GM21825 (cell line): ENCODE results near the gene NRAP.
A peak's percentile ranks its signal among the peaks of the same experiment; 100 is the strongest.
"Not testable (repeated sequence)": the region's sequence is repeated elsewhere in the genome, so short reads cannot be mapped to it uniquely, and the experiment has no call there.

ENCODE experiments used
- ATAC-seq: cut with Tn5 transposase; IDR thresholded peaks from one replicate; pipeline ENCODE4 v1.9.1; 2021; ENCODE audit warnings: mild to moderate bottlenecking, moderate library complexity; ENCODE audit not compliant: unreplicated experiment

Gene NRAP

DNA sequence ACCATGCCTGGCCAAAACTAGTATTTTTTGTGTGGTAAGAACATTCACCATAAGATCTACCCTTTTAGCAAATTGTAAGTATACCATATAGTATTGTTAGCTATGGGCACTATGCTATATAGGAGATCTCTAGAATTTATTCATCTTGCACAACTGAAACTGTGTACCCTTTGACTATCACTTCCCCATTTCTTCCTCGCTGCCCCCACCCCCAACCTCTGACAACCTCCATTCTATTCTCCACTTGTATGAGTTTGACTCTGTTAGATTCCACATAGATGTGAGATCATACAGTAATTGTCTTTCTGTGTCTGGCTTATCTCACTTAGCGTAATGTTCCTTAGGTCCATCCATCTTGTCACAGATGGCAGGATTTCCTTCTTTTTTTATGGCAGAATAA, 19.5 kb upstream of the NRAP start:
- no peak for ATAC-seq

DNA sequence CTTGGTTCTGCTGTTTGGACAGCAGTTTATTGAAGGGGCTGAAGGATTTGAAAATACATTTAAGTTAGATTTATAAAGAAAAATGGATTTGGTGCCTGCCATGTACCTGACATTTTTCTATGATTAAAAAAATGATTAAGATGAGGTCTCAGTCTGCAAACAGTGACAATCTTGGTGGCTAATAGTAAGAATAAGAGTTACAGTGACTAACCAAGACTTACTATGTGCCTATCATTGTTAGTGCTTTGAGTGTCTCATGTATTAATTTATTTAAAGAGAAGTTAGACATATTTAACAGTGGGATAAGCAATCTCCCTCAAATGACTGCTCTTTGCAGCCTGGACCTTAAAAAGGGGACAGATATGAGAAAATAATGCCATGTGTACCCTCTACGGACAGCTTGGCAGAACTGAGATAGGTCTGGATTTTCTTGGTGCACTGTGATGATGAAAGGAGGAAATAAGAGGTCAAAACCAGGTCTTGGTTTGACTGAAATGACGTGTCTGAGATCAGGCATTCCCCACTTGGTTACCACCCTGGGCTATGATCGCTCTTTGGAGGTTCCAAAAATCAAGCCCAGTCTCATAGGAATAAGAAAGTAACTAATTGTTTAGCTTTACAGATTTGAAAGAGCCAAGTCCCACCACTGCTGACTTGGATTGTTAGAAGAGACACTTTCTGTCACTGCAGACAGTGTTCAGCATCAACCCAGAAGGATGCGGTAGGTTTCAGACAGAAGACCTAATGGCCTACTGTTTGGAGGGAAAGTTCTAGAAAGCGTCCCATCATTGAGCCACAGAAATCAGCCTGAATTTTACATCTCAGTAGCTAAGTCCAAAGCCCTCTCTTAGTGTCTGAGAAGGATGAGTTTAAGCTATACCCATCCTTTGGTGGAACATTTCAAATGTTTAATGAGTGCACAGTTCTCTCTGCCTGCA, 18.0 kb upstream of the NRAP start:
- peak; percentile 61 for ATAC-seq

DNA sequence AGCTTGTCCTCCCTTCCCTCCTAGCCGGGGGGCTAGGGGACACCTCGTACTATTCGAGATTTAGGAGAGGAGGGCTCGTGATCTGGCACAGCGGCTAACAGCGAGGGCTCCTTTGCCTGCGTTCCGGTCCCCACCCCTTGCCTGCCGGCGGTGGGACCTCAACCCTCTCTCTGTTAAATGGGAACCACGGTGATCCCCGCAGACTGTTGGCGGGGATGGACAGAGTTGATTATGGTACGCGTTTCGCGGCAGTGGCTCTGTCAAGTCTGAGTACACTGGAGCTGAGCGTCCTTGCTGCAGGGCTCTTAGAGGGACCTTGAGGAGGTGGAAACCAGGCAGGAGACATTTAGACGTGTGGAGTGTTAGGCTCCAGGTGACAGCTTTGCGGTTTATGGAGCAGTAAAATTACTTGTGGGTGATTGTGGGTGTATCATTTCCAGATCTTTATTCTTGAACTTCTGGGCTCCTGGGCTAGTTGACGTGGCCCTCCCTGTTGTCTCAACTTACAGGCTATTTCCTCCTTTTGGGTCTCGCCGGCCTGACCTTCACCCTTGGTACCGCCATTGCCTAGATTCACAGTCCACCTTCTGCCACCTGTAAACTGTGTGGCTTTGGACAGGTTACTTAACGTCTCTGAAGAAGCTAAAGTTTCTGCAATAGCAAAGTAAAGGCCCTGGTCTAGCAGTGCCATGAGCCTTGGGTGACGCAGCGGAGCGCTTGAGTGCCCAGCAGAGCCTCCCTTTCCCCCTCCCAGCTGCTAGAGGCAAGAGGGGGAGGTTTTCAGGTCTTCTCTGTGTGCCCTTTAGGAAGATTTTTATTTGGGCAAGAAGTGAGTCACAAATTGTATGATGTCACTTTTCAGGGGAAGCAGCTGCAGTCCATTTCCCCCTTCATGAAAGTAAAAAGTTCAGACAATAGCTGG, 16.6 kb upstream of the NRAP start:
- ATAC-seq, result peak; percentile 27

DNA sequence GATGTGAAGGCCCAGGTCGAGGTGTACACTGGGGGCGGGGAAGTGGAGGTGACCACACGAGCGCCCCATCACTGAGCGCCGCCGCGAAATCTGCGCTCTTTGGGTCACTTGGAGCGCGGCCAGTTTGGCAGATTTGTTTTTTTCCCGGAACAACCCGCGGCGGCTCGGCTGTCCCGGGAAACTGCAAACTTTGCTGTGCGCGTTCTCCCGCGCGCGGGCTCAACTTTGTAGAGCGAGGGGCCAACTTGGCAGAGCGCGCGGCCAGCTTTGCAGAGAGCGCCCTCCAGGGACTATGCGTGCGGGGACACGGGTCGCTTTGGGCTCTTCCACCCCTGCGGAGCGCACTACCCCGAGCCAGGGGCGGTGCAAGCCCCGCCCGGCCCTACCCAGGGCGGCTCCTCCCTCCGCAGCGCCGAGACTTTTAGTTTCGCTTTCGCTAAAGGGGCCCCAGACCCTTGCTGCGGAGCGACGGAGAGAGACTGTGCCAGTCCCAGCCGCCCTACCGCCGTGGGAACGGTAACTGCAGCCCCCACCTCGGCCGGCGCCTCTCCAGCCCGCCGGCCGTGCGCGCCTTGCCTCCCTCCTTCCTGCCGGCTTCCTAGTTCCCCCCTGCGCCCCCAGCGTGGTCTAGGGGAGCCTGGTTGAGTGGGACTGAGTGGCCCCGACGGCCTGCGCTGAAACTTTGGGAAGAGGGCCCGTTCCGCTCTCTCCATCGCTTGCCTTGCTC, 15.8 kb upstream of the NRAP start, which contains the start of gene CASP7:
CASP7 (plus strand) TSS at position 450 of the 727 bp plus-strand sequence. CDS start 17,582 bp downstream, outside the sequence.
- peak; percentile 62 for ATAC-seq

DNA sequence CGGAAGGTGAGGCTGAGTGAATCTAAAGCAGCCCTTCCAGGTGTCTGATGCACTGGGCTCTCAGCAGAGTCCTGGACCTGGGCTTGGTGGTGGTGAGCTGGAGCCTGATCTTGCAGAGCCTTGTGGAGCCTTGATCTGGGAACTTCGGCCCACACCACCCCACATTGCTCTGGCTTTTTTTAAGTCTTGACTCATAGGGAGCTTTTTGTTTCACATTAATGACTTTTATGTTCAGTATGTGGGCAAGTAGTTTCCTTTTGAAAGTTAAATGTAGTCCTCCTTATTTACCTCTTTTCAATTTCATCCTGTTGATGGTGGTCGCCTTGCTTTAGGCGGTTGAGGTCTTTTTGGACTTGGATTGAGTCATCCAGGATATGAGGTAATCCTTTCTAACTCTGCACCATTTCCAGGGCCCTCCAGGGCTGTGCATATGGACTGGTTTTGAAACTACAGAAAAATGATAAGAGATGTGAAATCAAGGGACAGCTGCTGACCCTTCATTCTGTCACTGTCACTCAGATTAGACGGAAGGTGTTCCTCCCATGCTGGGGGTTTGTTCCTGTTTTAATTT, 2.9 kb upstream of the NRAP start:
- peak; percentile 78 for ATAC-seq

DNA sequence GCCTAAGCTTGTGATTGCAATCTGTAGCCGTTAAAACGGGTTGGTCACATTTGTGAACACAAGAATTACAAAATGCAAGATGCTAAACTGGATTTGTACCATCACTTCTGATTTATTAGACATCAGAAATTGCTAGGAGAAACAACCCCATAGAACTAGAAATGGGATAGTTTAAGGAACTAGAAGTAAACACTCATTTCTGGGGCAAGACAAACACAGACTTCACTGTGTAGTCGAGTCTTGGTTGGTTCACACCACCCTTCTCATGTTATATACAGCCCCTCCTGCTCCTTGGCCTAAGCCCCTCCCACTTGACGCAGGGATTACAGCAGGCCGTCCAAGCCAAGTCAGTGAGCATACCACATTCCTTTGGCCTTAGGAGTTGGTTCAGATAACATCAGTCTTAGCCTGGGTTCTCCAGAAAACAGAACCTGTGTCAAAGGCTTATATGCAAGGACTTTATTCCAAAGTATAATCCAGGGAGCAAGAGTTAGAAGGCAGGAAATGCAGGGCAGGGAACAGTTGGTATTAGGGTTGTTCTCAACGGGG, 2.0 kb upstream of the NRAP start:
- ATAC-seq, result no peak

DNA sequence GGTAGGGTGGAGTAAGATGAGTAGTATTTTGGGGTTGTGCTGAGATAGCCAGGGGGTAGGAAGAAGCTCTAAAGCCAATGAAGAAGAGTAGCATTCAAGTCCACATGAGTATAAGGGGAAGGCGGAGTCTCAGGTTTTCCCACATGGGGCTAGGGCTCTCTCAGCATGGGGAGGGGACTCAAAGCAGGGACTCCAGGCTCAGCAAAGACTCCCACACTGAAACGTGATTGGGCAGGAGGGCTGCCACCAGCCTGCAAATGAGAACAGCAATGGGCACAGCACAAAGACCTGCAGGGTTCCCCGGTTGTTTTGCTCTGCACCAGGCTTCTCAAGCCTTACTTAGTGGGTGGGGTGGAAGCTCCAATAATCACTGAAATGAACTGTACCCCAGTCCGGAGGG, 1.5 kb upstream of the NRAP start:
- no peak for ATAC-seq

DNA sequence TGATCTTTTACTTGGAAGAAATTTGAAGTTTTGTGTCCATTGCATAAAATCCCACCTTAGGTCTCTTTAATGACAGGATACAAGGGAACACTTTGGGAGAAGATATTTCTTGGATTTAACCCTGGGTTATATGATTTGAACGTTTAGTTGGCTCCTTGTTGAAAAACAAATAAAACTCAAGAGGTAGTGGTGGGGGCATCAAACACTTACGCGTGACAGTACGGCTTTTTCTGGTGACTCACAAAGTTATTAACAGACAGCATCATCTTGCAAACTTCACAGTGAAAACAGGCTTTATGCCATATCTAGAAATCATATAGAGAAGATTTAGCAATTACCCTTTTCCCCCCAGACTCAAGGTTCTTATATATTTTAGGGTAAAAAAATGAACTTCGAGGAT, 699 bp downstream of the NRAP start:
- no peak for ATAC-seq

DNA sequence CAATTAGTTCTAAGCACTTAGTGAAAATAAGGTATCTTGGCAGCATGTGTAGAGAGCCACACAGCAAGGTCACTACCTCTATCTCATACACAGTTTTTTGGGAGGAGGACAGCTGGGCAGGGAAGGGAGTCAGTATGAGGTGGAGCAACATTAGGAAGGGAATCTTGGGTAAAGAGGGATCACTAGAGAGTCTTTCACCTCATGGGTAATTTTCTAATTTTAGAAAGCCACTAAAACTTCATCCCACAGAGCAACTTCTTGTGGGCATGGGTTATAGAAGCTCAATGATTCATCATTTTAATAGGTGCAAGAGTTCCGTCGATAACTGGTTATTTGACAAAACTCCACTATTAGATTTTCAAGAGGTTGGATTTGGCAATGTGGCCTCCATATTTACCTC, 2.5 kb downstream of the NRAP start:
- no peak for ATAC-seq

DNA sequence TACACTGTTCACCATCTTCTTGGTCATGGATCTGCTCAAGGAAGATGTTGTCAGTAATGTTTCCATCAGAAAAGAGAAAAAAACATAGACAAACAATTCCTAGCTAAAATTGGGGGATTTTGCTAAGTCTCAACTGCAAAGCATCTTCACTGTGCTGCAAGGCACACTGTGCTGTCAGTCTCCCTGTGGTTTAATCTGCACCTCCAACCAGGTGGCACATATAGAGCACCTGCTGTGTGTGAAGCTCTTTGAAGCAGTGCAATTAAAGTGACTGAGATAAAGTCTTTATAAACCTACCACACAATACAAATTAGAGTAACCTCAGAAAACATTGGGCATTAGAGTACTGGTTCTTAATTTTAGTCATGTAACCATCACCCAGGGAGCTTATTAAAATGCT, 6.3 kb downstream of the NRAP start:
- no peak for ATAC-seq

DNA sequence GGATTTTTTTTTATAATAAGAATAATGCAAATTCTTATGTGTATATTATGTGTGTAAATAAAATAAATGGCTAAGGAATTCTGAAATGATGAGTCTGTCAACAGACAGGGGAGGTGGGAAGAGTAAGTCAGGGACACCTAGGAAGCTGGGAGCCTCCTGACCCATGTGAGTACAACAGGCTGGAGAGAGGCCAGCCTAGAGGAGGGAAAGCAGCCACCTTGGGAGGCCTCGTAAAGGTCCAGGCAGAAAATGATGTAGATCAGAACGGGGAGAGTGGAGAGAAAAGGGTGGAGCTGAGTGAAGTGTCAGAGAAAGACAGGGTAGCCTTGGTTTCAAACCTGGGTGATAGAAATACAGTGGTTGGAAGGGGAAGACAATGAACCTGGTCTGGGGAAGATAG, 6.9 kb downstream of the NRAP start:
- ATAC-seq, result no peak

DNA sequence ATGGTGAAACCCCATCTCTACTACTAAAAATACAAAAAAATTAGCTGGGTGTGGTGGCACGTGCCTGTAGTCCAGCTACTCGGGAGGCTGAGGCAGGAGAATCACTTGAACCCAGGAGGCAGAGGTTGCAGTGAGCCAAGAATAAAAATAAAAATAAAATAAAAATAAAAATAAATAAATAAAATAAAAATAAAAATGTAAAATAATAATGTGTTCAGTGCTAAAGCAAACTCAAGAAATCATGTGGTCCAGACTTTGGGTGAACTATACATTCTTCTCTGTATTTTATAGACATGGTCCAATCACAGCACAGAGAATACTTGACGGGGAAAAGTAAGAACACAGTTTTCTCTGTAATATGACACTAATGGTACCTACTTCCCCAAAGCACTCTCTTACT, 11.4 kb downstream of the NRAP start:
- ATAC-seq, result not testable (repeated sequence)

DNA sequence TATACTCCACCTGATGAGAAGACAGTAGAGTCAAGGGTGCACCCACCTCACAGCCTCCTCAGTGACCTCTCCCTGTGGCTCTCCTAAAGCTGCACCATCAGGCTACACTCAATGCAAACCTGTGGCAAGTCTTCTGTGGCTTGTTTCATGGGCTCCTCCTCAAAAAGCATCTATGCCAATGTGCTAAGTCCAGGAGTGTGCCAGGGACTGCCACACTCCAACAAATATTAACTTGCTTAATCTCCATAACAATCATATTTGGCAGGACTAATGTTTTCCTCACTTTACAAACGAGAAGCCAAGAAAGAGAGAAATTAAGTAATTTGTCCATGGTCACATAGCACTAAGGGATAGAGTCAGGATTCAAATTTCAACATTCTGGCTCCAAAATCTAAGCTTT, 11.9 kb downstream of the NRAP start:
- ATAC-seq, result no peak

DNA sequence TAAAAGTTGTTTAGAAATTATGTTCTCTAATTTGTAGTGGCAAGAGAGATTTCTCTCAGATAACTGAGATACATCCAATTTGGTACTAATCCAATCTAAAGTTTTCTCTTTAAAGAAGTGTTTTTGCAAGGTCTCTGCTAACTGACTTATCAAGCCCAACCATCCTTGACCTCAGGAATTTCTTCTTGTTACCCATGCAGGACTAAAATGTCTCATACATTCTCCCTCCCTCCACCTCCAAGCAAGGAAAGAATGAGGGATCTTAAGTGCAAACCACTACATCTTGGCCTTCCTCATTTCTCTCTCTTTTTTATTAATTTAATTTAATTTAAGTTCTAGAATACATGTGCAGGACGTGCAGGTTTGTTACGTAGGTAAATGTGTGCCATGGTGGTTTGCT, 12.8 kb downstream of the NRAP start:
- ATAC-seq, result no peak

DNA sequence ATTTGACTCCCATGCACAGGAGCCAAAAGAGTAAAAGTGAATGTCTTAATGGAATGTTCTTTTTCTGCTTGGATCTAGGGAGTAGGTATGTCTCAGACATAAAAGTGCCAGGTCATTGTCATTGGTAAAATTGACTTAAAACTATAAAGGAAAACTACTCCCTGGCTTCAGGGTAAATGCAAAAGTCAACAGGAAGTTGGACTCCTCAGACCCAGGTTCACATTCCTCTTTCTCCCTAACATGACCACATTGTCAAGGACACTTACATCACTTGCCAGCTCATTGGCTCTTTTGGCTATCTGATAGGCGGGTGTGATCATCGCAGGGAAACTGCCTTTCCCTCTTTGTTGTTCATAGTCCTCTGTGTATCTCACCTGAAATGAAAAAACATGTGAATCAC, 13.7 kb downstream of the NRAP start:
- ATAC-seq, result no peak

DNA sequence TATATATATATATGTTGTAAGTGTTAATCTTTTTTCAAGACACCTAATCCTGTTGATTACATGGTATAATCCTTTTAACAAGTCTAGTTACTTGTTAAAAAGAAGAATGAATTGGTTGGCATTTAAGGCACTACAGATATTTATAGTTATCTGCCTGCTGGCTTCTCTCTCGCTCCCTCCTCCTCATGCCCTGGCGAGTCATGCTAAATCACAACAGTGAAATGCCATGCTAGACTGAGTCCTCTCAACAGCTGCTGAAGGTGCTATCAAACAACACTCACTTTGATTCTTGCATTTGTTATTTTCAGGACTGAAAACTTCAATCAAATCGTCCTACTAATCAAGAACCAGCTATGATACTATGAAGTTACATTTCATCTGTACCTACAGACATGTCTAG, 15.4 kb downstream of the NRAP start:
- no peak for ATAC-seq

DNA sequence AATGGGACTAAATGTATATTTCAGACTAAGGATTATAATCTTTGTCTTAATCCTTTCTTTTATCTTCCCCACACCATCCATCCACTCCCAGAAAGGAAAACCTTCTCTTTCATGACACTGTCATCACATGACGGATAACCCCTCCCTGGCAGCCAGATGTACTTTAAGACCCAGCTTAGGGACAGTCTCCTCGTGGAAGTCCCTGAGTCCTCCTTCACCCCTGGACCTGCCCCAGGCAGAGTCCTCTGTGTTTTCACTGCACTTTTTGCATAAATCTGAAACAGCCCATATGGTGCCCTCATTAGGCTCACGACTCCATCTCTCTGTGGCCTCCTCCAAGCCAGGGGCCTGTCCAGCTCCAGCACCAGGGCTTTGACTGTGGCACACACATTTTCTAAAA, 16.0 kb downstream of the NRAP start:
- no peak for ATAC-seq

DNA sequence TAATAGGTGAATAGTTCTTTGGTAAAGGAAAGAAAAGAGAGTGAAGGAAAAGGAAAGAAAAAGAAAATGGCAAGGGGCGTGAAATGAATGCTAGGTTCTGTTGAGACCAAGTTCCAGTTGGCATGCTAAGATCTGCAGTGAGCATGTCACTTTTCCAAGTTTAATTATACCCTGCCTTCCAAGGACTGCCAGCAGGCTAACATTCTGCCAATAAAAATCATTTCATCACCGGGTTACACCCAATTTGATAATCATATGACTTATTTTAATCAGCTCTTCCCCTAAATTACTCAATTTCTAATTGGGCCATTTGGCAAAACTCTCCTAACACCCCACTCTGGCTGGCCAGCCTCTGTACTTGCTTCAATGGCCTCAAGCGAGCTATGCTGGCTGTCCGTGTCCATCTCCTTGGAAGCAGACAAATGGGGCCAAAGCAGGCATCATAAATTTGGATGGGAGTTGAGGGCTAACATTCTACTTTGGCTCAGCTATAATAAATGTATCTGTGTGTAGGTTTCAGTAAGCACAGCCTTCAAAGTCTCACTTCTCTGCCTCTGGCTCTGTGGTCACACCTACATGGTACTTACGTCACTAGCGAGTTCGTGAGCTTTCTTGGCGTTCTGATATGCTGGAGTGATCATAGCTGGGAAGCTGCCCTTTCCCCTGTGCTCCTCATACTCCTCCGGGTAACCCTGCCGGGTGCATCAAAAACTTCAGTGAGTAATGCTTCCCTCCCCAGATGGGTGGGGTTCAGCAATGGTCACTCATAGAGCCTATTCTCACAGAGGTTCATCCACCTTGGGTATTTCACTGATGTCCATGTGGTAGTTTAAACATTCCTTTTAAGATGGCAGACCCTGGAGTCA, 17.3 kb downstream of the NRAP start:
- no peak for ATAC-seq
